ENCODE results near the gene REV3L.
"Not testable (repeated sequence)": the region's sequence is repeated elsewhere in the genome, so short reads cannot be mapped to it uniquely, and the experiment has no call there.

DNA sequence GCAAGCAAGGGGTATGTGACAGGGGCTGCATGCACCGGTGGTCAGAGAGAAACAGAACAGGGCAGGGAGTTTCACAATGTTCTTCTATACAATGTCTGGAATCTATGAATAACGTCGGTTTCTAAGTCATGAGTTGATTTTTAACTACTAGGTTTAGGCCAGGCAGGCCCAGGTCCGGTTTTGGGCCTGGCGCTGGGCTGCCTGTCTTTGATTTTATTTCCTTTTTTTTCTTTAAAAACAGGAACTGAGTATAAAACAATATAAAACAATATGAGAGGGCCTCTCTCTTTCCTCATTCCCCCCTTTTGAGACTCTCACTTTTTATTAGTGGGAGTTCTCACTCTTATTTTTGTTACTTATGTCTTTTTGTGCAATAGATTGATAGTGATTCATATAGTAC, 198.7 kb downstream of the REV3L start:
- TF ChIP-seq, protein P1, sequence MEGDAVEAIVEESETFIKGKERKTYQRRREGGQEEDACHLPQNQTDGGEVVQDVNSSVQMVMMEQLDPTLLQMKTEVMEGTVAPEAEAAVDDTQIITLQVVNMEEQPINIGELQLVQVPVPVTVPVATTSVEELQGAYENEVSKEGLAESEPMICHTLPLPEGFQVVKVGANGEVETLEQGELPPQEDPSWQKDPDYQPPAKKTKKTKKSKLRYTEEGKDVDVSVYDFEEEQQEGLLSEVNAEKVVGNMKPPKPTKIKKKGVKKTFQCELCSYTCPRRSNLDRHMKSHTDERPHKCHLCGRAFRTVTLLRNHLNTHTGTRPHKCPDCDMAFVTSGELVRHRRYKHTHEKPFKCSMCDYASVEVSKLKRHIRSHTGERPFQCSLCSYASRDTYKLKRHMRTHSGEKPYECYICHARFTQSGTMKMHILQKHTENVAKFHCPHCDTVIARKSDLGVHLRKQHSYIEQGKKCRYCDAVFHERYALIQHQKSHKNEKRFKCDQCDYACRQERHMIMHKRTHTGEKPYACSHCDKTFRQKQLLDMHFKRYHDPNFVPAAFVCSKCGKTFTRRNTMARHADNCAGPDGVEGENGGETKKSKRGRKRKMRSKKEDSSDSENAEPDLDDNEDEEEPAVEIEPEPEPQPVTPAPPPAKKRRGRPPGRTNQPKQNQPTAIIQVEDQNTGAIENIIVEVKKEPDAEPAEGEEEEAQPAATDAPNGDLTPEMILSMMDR (conservative IDR thresholded peaks at IDR 0.05; ENCODE audit: low read depth, low read length) = not testable (repeated sequence)
- not testable (repeated sequence) for TF ChIP-seq EZH2 (IDR thresholded peaks at IDR 0.05; ENCODE audit: low read length, unreplicated experiment); EZH2phosphoT487 (IDR thresholded peaks at IDR 0.05; ENCODE audit: borderline replicate concordance, low read length)

Measured in PC-3 (cell line).